ENCODE results near the gene ODAD3.
"Not testable (repeated sequence)": the region's sequence is repeated elsewhere in the genome, so short reads cannot be mapped to it uniquely, and the experiment has no call there.

Gene ODAD3

GRCh38 chr19:11435057-11435832 lies at the start of gene ODAD3, which contains the start of gene PRKCSH:
Gene ODAD3 (minus strand): TSS chr19:11435121. CDS start chr19:11435016, 105 bp downstream.
Gene PRKCSH (plus strand): TSS chr19:11435635. CDS start chr19:11436118, 483 bp downstream.
- DNase-seq (ENCODE audit: low read depth in 3 of 3) = peak; percentile 96 to 97 (median 97)

GRCh38 chr19:11483366-11484111 lies 48.6 kb upstream of the ODAD3 start:
- no peak for DNase-seq (ENCODE audit: low read depth in 3 of 3)

GRCh38 chr19:11482384-11483050 lies 47.6 kb upstream of the ODAD3 start:
- DNase-seq (ENCODE audit: low read depth in 3 of 3) = peak; percentile 67 to 73 (median 69)

DNA sequence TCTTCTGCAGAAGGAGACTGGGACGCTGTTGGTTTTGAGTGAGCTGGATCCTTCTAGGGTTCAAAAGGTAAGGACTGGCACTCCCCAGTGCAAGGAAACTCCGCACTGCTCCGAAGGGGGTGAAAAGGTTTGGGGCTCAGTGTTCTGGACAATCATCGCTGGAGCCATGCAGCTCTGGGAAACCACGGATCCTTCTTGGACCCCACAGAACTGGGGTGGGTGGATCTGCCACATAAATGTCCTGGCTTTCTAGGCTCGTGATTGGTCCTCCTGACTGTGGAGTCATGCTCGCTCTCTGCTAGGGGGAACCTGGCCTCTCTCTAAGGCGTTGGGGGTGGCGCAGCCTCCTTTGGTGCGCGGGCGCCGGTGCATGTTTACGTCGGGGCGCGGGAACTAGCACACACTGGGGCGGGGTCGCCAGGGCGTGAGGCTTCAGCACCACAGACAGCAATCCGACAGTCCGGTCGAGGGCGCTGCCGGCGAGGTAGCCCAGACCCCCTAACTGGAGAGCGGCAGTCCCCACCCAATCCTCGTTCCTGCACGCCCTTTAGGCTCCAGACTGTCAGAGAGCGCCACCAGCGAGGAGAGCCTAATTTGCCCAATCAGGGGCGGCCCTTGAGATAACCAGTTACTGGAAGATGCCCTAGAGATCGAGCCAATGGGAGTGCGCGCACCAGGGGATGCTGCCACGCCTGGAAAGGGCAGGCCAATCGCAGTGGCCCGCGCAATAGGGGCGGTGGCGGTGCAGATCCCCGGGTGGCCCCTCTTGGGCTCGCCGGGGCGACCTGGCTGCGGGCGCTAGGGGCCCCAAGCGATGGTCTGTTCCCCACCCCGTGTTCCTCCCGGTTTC lies 46.8 kb upstream of the ODAD3 start:
- DNase-seq (ENCODE audit: low read depth in 3 of 3) = peak; percentile 14 to 52 (median 48)

GRCh38 chr19:11480715-11481533 lies 46.0 kb upstream of the ODAD3 start, which contains the start of gene ELAVL3:
Gene ELAVL3 (minus strand): TSS chr19:11481046. CDS start chr19:11480608, 438 bp downstream.
- no peak for DNase-seq (ENCODE audit: low read depth in 3 of 3)

GRCh38 chr19:11479898-11480714 lies 45.2 kb upstream of the ODAD3 start:
- DNase-seq (ENCODE audit: low read depth in 3 of 3) = no peak

- no peak for DNase-seq (ENCODE audit: low read depth in 3 of 3)
These were observed 44.4 kb upstream of the ODAD3 start for GRCh38 chr19:11479090-11479897.

GRCh38 chr19:11478167-11479089 lies 43.5 kb upstream of the ODAD3 start:
- DNase-seq (ENCODE audit: low read depth in 3 of 3) = no peak

DNA sequence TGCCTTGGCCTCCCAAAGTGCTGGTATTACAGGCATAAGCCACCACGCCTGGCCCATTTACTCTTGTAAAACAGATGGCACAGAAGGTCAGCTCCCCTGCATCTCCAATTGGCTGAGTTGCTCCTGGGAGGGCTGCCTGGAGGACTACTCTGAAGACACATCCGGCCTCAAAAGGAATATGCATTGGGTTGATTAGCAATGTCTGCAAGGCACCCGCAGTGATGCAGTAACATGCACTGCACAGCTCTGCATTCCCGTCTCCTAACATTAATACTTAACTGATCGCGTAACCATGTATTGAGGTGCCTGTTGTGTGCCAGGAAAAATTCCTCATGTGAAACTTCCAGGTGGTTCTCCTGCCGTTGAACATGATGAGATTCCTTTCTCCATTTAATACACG lies 40.9 kb upstream of the ODAD3 start:
- no peak for DNase-seq (ENCODE audit: low read depth in 3 of 3)

GRCh38 chr19:11475343-11475742 lies 40.4 kb upstream of the ODAD3 start:
- DNase-seq (ENCODE audit: low read depth in 3 of 3) = not testable (repeated sequence)

GRCh38 chr19:11473725-11474124 lies 38.8 kb upstream of the ODAD3 start:
- no peak for DNase-seq (ENCODE audit: low read depth in 3 of 3)

DNA sequence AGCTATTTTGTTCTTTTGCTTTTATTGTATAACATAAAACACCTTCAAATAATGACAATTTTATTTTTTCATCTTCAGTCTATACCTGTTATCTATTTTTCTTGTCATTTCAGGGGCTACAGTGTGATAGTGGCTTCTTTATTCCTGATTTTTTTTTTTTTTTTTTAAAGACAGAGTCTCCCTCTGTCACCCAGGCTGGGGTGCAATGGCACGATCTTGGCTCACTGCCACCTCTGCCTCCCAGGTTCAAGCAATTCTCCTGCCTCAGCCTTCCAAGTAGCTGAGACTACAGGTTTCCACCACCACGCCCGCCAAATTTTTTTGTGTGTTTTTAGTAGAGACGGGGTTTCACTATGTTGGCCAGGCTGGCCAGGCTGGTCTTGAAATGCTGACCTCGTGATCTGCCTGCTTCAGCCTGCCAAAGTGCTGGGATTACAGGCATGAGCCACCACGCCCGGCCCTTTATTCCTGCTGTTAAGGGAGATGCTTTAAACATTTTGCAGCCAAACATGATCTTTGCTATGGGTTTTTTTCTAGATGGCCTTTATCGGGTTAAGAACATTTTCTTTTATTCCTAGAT lies 33.4 kb upstream of the ODAD3 start:
- DNase-seq (ENCODE audit: low read depth in 3 of 3) = not testable (repeated sequence)

- DNase-seq (ENCODE audit: low read depth in 3 of 3) = no peak
These were observed 30.7 kb upstream of the ODAD3 start for GRCh38 chr19:11465600-11465999.

DNA sequence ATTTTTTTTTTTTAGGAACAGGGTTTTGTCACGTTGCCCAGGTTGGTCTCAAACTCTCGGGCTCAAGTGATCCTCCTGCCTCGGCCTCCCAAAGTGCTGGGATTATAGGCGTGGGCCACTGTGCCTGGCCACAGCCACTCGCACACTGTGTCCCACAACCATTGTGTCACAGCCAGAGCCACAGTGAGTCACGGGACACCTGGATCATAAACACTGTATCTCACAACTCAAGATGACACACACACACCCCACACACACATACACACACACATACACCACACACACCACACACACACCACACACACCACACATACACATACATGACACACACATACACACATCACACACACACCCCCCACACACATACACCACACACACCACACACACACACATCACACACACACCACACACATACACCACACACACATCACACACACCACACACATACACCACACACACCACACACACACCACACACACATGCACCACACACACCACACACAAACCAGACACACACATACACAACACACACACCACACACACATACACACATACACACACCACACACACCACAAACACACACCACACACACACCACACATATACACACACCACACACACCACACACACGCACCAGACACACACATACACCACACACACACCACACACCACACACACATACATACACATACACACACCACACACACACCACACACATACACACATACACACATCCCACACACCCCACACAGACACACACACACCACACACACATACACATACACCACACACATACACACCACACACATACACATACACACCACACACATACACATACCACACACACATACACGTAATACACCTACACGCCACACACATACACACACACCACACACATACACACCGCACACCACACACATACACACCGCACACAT lies 29.7 kb upstream of the ODAD3 start:
- DNase-seq (ENCODE audit: low read depth in 3 of 3) = no peak

- DNase-seq (ENCODE audit: low read depth in 3 of 3) = no peak
These were observed 28.5 kb upstream of the ODAD3 start for GRCh38 chr19:11463391-11463790.

GRCh38 chr19:11461453-11461852 lies 26.5 kb upstream of the ODAD3 start:
- DNase-seq (ENCODE audit: low read depth in 3 of 3) = no peak

Measured in stimulated activated CD4-positive, alpha-beta T cell treated with anti-CD3 and anti-CD28 coated beads, TNF-alpha, amount 100 ng/mL, for 4 hours (primary cell).